Effector memory CD4-positive, alpha-beta T cell (primary cell): ENCODE data around the gene MEGF8.

Experiments used
- DNase-seq, 3 donors: peaks; one replicate each; pipeline ENCODE4 v3.0.0-alpha.2; 2020
- H3K27ac ChIP-seq: 2 replicates; pipeline ENCODE4 v1.7.0; 2013; ENCODE audit warnings: mild to moderate bottlenecking, low read length, moderate library complexity; ENCODE audit not compliant: insufficient read depth, poor library complexity, severe bottlenecking
- H3K27me3 ChIP-seq: replicated peaks from 2 replicates; pipeline ENCODE4 v1.7.0; 2013; ENCODE audit warnings: mild to moderate bottlenecking, low read length; ENCODE audit not compliant: insufficient read depth, control insufficient read depth, poor library complexity, severe bottlenecking
- H3K36me3 ChIP-seq: 2 replicates; pipeline ENCODE4 v1.7.0; 2013; ENCODE audit warnings: mild to moderate bottlenecking, low read length, moderate library complexity; ENCODE audit not compliant: control insufficient read depth, insufficient read depth
- H3K4me1 ChIP-seq: 2 replicates; pipeline ENCODE4 v1.7.0; 2013; ENCODE audit warnings: low read length, mild to moderate bottlenecking; ENCODE audit not compliant: control insufficient read depth, insufficient read depth, poor library complexity, severe bottlenecking
- H3K4me3 ChIP-seq: 2 replicates; pipeline ENCODE4 v1.7.0; 2013; ENCODE audit warnings: low read length, low read depth, mild to moderate bottlenecking; ENCODE audit not compliant: insufficient read depth, poor library complexity, severe bottlenecking
- H3K9me3 ChIP-seq: 2 replicates; pipeline ENCODE4 v1.7.0; 2013; ENCODE audit warnings: mild to moderate bottlenecking, low read length, moderate library complexity; ENCODE audit not compliant: control insufficient read depth

MEGF8 gene

GRCh38 chr19:42322305-42322704 lies 3.1 kb upstream of the MEGF8 start:
- Histone ChIP-seq H3K4me1 (peaks cover 15% of the 10 kb centered on the region), H3K27ac (no peak overlapping the region), H3K36me3 (no peaks in the 10 kb centered on the region), H3K9me3 (no peaks in the 10 kb centered on the region), H3K4me3 (no peak overlapping the region), H3K27me3 (peaks cover 10% of the 10 kb centered on the region)
- DNase-seq, result no peak

- peaks cover 15% of the 10 kb centered on the region for H3K4me1 ChIP-seq
- no peaks in the 10 kb centered on the region for H3K36me3 ChIP-seq
- no peaks in the 10 kb centered on the region for H3K9me3 ChIP-seq
- peaks cover 10% of the 10 kb centered on the region for H3K27me3 ChIP-seq
- no peak for DNase-seq
- no peak overlapping the region for H3K4me3 ChIP-seq
- H3K27ac ChIP-seq, result no peak overlapping the region
Observed at GRCh38 chr19:42323473-42323851, 2.0 kb upstream of the MEGF8 start.

- DNase-seq, result no peak
- Histone ChIP-seq H3K4me3 (peak overlapping the region; percentile 43), H3K36me3 (no peaks in the 10 kb centered on the region), H3K27ac (no peak overlapping the region), H3K9me3 (no peaks in the 10 kb centered on the region), H3K27me3 (peaks cover 10% of the 10 kb centered on the region), H3K4me1 (peaks cover 15% of the 10 kb centered on the region)
Observed at GRCh38 chr19:42323852-42324654, 1.4 kb upstream of the MEGF8 start.

- Histone ChIP-seq H3K4me3 (peak overlapping the region; percentile 43), H3K27ac (no peak overlapping the region), H3K4me1 (peaks cover 15% of the 10 kb centered on the region), H3K9me3 (no peaks in the 10 kb centered on the region), H3K27me3 (peaks cover 10% of the 10 kb centered on the region), H3K36me3 (no peaks in the 10 kb centered on the region)
- no peak for DNase-seq
Observed at GRCh38 chr19:42324655-42325307, 654 bp upstream of the MEGF8 start.

- Histone ChIP-seq H3K4me3 (peak overlapping the region; percentile 74), H3K9me3 (no peaks in the 10 kb centered on the region), H3K4me1 (peaks cover 15% of the 10 kb centered on the region), H3K36me3 (no peaks in the 10 kb centered on the region), H3K27me3 (peaks cover 10% of the 10 kb centered on the region), H3K27ac (peak overlapping the region; percentile 71)
- DNase-seq, result no peak
Observed at GRCh38 chr19:42325896-42326771, 699 bp downstream of the MEGF8 start.

GRCh38 chr19:42326969-42327368 lies 1.5 kb downstream of the MEGF8 start:
- H3K4me1 ChIP-seq, result peaks cover 15% of the 10 kb centered on the region

GRCh38 chr19:42327381-42327780 lies 1.9 kb downstream of the MEGF8 start:
- Histone ChIP-seq H3K9me3 (no peaks in the 10 kb centered on the region), H3K27me3 (peaks cover 10% of the 10 kb centered on the region), H3K4me3 (no peak overlapping the region), H3K36me3 (no peaks in the 10 kb centered on the region), H3K27ac (no peak overlapping the region), H3K4me1 (peaks cover 15% of the 10 kb centered on the region)
- no peak for DNase-seq

More at GRCh38 chr19:42326969-42327368, 1.5 kb downstream of the MEGF8 start:
- H3K9me3 ChIP-seq, result no peaks in the 10 kb centered on the region
- DNase-seq, result no peak
- peaks cover 10% of the 10 kb centered on the region for H3K27me3 ChIP-seq
- no peaks in the 10 kb centered on the region for H3K36me3 ChIP-seq
- H3K27ac ChIP-seq, result no peak overlapping the region
- H3K4me3 ChIP-seq, result no peak overlapping the region

GRCh38 chr19:42328106-42328505 lies 2.7 kb downstream of the MEGF8 start:
- H3K27me3 ChIP-seq, result peaks cover 10% of the 10 kb centered on the region
- H3K27ac ChIP-seq, result no peak overlapping the region
- peaks cover 15% of the 10 kb centered on the region for H3K4me1 ChIP-seq
- H3K9me3 ChIP-seq, result no peaks in the 10 kb centered on the region
- no peaks in the 10 kb centered on the region for H3K36me3 ChIP-seq
- H3K4me3 ChIP-seq, result no peak overlapping the region
- DNase-seq, result no peak

GRCh38 chr19:42328854-42329253 lies 3.4 kb downstream of the MEGF8 start:
- no peak overlapping the region for H3K4me3 ChIP-seq
- H3K27me3 ChIP-seq, result peaks cover 5% of the 10 kb centered on the region
- H3K4me1 ChIP-seq, result peaks cover 11% of the 10 kb centered on the region
- H3K36me3 ChIP-seq, result no peaks in the 10 kb centered on the region
- no peaks in the 10 kb centered on the region for H3K9me3 ChIP-seq
- no peak overlapping the region for H3K27ac ChIP-seq
- DNase-seq, result no peak
